Rectal smooth muscle tissue (tissue), 1 donor: ENCODE results near the gene LAMB1.

Source experiments
- H3K27ac ChIP-seq: one replicate; pipeline ENCODE4 v1.7.0; 2013; ENCODE audit warnings: low read depth, low read length, inconsistent platforms
- H3K27me3 ChIP-seq: one replicate; pipeline ENCODE4 v1.7.0; 2013; ENCODE audit warnings: low read length; ENCODE audit not compliant: control insufficient read depth, insufficient read depth
- H3K36me3 ChIP-seq: one replicate; pipeline ENCODE4 v1.7.0; 2013; ENCODE audit warnings: low read length; ENCODE audit not compliant: control insufficient read depth, insufficient read depth
- H3K4me1 ChIP-seq: one replicate; pipeline ENCODE4 v1.7.0; 2013; ENCODE audit warnings: low read length; ENCODE audit not compliant: control insufficient read depth, insufficient read depth
- H3K4me3 ChIP-seq: one replicate; pipeline ENCODE4 v1.7.0; 2013; ENCODE audit warnings: low read length
- H3K9ac ChIP-seq: one replicate; pipeline ENCODE4 v1.7.0; 2013; ENCODE audit warnings: low read length

The LAMB1 gene

GRCh38 chr7:107994421-107995030, 8.4 kb downstream of the LAMB1 start:
- H3K27ac ChIP-seq = peak overlapping the region; percentile 42
- H3K4me1 ChIP-seq = peaks cover 22% of the 10 kb centered on the region
- H3K36me3 ChIP-seq = peaks cover 9% of the 10 kb centered on the region

GRCh38 chr7:107993891-107994291, 9.1 kb downstream of the LAMB1 start:
- H3K4me1 ChIP-seq = peaks cover 22% of the 10 kb centered on the region
- no peaks in the 10 kb centered on the region for H3K27me3 ChIP-seq
- no peak overlapping the region for H3K4me3 ChIP-seq
- H3K27ac ChIP-seq = peak overlapping the region; percentile 42
- peaks cover 9% of the 10 kb centered on the region for H3K36me3 ChIP-seq
- no peak overlapping the region for H3K9ac ChIP-seq

More at GRCh38 chr7:107994421-107995030, 8.4 kb downstream of the LAMB1 start:
- Histone ChIP-seq H3K9ac (no peak overlapping the region), H3K4me3 (peak overlapping the region; percentile 7), H3K27me3 (no peaks in the 10 kb centered on the region)

GRCh38 chr7:107989618-107990373, 13.2 kb downstream of the LAMB1 start:
- Histone ChIP-seq H3K4me3 (no peak overlapping the region), H3K36me3 (peaks cover 9% of the 10 kb centered on the region), H3K4me1 (peaks cover 8% of the 10 kb centered on the region), H3K9ac (no peak overlapping the region), H3K27me3 (no peaks in the 10 kb centered on the region), H3K27ac (peak overlapping the region; percentile 45)

GRCh38 chr7:107982918-107983389, 20.0 kb downstream of the LAMB1 start:
- Histone ChIP-seq H3K27me3 (no peaks in the 10 kb centered on the region), H3K9ac (no peak overlapping the region), H3K4me1 (peaks cover 21% of the 10 kb centered on the region), H3K36me3 (peaks cover 2% of the 10 kb centered on the region), H3K27ac (peak overlapping the region; percentile 59), H3K4me3 (no peak overlapping the region)

- peaks cover 3% of the 10 kb centered on the region for H3K36me3 ChIP-seq
- H3K4me1 ChIP-seq = peaks cover 21% of the 10 kb centered on the region
- no peak overlapping the region for H3K4me3 ChIP-seq
- H3K9ac ChIP-seq = no peak overlapping the region
- H3K27ac ChIP-seq = peak overlapping the region; percentile 59
- no peaks in the 10 kb centered on the region for H3K27me3 ChIP-seq
Measured at GRCh38 chr7:107982042-107982840, 20.7 kb downstream of the LAMB1 start.

GRCh38 chr7:107981466-107981865, 21.5 kb downstream of the LAMB1 start:
- no peak overlapping the region for H3K27ac ChIP-seq
- no peak overlapping the region for H3K9ac ChIP-seq
- H3K4me3 ChIP-seq = no peak overlapping the region
- peaks cover 21% of the 10 kb centered on the region for H3K4me1 ChIP-seq
- peaks cover 10% of the 10 kb centered on the region for H3K36me3 ChIP-seq
- no peaks in the 10 kb centered on the region for H3K27me3 ChIP-seq

GRCh38 chr7:107980671-107981190, 22.2 kb downstream of the LAMB1 start:
- Histone ChIP-seq H3K4me1 (peaks cover 21% of the 10 kb centered on the region), H3K4me3 (no peak overlapping the region), H3K27me3 (no peaks in the 10 kb centered on the region), H3K27ac (no peak overlapping the region), H3K36me3 (peaks cover 13% of the 10 kb centered on the region), H3K9ac (no peak overlapping the region)

GRCh38 chr7:107980171-107980570, 22.8 kb downstream of the LAMB1 start:
- peaks cover 16% of the 10 kb centered on the region for H3K36me3 ChIP-seq
- no peaks in the 10 kb centered on the region for H3K27me3 ChIP-seq
- no peak overlapping the region for H3K27ac ChIP-seq
- peaks cover 21% of the 10 kb centered on the region for H3K4me1 ChIP-seq
- H3K9ac ChIP-seq = no peak overlapping the region
- H3K4me3 ChIP-seq = no peak overlapping the region

- H3K4me1 ChIP-seq = peaks cover 19% of the 10 kb centered on the region
- H3K36me3 ChIP-seq = peaks cover 16% of the 10 kb centered on the region
- H3K27me3 ChIP-seq = no peaks in the 10 kb centered on the region
- no peak overlapping the region for H3K27ac ChIP-seq
- H3K4me3 ChIP-seq = no peak overlapping the region
- H3K9ac ChIP-seq = no peak overlapping the region
Measured at GRCh38 chr7:107978815-107979408, 24.0 kb downstream of the LAMB1 start.

GRCh38 chr7:107977048-107977447, 25.9 kb downstream of the LAMB1 start:
- H3K27ac ChIP-seq = no peak overlapping the region
- no peaks in the 10 kb centered on the region for H3K27me3 ChIP-seq
- H3K4me3 ChIP-seq = no peak overlapping the region
- no peak overlapping the region for H3K9ac ChIP-seq
- H3K4me1 ChIP-seq = peaks cover 6% of the 10 kb centered on the region
- H3K36me3 ChIP-seq = peaks cover 19% of the 10 kb centered on the region

GRCh38 chr7:107976620-107977019, 26.3 kb downstream of the LAMB1 start:
- peaks cover 19% of the 10 kb centered on the region for H3K36me3 ChIP-seq
- no peaks in the 10 kb centered on the region for H3K27me3 ChIP-seq
- no peak overlapping the region for H3K9ac ChIP-seq
- H3K4me3 ChIP-seq = no peak overlapping the region
- no peak overlapping the region for H3K27ac ChIP-seq
- peaks cover 5% of the 10 kb centered on the region for H3K4me1 ChIP-seq
